CD4-positive, alpha-beta T cell treated with Interleukin-17A for 1 hour (primary cell): ENCODE results near the gene INPP5A.
"Not testable (repeated sequence)": the region's sequence is repeated elsewhere in the genome, so short reads cannot be mapped to it uniquely, and the experiment has no call there.

Experiments
- DNase-seq: peaks from one replicate; pipeline ENCODE4 v3.0.0-alpha.2; 2020

The INPP5A gene

GRCh38 chr10:132503581-132504421 lies 33.8 kb upstream of the INPP5A start:
- no peak for DNase-seq

- DNase-seq = no peak
Measured at GRCh38 chr10:132504501-132505272, 32.9 kb upstream of the INPP5A start.

- DNase-seq = not testable (repeated sequence)
Measured at GRCh38 chr10:132505546-132505945, 32.0 kb upstream of the INPP5A start.

- DNase-seq = no peak
Measured at GRCh38 chr10:132506711-132507408, 30.7 kb upstream of the INPP5A start.

- no peak for DNase-seq
Measured at GRCh38 chr10:132507409-132507955, 30.1 kb upstream of the INPP5A start.

GRCh38 chr10:132507956-132508490 lies 29.6 kb upstream of the INPP5A start:
- no peak for DNase-seq

GRCh38 chr10:132508581-132509443 lies 28.8 kb upstream of the INPP5A start:
- DNase-seq = no peak

- DNase-seq = no peak
Measured at GRCh38 chr10:132509506-132510173, 27.9 kb upstream of the INPP5A start.

- no peak for DNase-seq
Measured at GRCh38 chr10:132510174-132510611, 27.4 kb upstream of the INPP5A start.

GRCh38 chr10:132511121-132512051 lies 26.2 kb upstream of the INPP5A start:
- DNase-seq = peak; percentile 3

- DNase-seq = no peak
Measured at GRCh38 chr10:132512052-132512442, 25.5 kb upstream of the INPP5A start.

- DNase-seq = no peak
Measured at GRCh38 chr10:132512693-132513345, 24.8 kb upstream of the INPP5A start.

- DNase-seq = no peak
Measured at GRCh38 chr10:132514821-132515520, 22.6 kb upstream of the INPP5A start.

- DNase-seq = no peak
Measured at GRCh38 chr10:132515811-132516726, 21.5 kb upstream of the INPP5A start.

GRCh38 chr10:132516771-132517725 lies 20.5 kb upstream of the INPP5A start:
- DNase-seq = no peak

- no peak for DNase-seq
Measured at GRCh38 chr10:132517951-132518521, 19.6 kb upstream of the INPP5A start.
